ENCODE data around the gene LAPTM5.

DNA sequence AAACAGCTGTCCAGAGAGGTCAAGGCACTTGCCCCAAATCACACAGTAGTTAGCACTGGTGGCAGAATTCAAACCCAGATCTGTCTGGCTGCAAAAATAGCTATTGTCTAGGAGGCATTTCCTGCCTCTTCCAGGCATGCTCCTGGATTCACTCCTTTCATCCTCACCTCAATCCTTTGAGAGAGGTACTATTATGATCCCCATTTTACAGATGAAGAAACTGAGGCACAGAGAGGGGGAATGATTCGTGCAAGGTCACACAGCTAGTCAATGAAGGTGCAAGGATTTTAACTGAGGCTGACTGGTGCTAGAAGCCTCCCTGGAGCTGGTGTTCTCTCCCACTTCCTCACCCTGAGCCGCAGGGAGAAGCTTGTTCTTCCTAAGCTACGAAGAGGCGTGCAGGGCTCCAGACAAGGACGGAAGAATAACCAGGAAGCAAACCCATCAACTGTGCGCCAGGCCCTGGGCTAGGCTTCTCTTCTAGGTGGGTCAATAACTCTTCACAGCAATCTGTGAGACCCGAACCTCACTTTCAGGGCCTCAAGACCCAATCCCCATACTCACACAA is 631 bp upstream of the LAPTM5 start:
- TF ChIP-seq, protein P1, sequence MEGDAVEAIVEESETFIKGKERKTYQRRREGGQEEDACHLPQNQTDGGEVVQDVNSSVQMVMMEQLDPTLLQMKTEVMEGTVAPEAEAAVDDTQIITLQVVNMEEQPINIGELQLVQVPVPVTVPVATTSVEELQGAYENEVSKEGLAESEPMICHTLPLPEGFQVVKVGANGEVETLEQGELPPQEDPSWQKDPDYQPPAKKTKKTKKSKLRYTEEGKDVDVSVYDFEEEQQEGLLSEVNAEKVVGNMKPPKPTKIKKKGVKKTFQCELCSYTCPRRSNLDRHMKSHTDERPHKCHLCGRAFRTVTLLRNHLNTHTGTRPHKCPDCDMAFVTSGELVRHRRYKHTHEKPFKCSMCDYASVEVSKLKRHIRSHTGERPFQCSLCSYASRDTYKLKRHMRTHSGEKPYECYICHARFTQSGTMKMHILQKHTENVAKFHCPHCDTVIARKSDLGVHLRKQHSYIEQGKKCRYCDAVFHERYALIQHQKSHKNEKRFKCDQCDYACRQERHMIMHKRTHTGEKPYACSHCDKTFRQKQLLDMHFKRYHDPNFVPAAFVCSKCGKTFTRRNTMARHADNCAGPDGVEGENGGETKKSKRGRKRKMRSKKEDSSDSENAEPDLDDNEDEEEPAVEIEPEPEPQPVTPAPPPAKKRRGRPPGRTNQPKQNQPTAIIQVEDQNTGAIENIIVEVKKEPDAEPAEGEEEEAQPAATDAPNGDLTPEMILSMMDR (IDR thresholded peaks at IDR 0.05 in 2 of 3, conservative IDR thresholded peaks at IDR 0.05 in 1 of 3; ENCODE audit: borderline replicate concordance in 1 of 3, insufficient read depth in 1 of 3, low read depth in 2 of 3, low read length in 2 of 3), result no peak
- no peak for TF ChIP-seq CEBPB (IDR thresholded peaks at IDR 0.05; ENCODE audit: low read depth)
- TF ChIP-seq, protein P2, sequence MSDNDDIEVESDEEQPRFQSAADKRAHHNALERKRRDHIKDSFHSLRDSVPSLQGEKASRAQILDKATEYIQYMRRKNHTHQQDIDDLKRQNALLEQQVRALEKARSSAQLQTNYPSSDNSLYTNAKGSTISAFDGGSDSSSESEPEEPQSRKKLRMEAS (IDR thresholded peaks at IDR 0.05), result no peak
- TF ChIP-seq POLR2AphosphoS5 (IDR thresholded peaks at IDR 0.05; ENCODE audit: low read depth, low read length), result no peak
- TF ChIP-seq POLR2A (IDR thresholded peaks at IDR 0.05; ENCODE audit: borderline replicate concordance, extremely low read depth, insufficient read depth, insufficient read length), result no peak
- TF ChIP-seq JUND (IDR thresholded peaks at IDR 0.05), result no peak
- no peak for TF ChIP-seq EZH2phosphoT487 (IDR thresholded peaks at IDR 0.05; ENCODE audit: borderline replicate concordance)
- TF ChIP-seq RAD21 (IDR thresholded peaks at IDR 0.05; ENCODE audit: low read depth), result no peak
- no peak for TF ChIP-seq EZH2 (IDR thresholded peaks at IDR 0.05)
- no peak for TF ChIP-seq CBX3 (IDR thresholded peaks at IDR 0.05; ENCODE audit: low read depth)
- no peak for TF ChIP-seq ZNF274 (IDR thresholded peaks at IDR 0.05; ENCODE audit: low read depth, low read length)
- TF ChIP-seq, protein P3, sequence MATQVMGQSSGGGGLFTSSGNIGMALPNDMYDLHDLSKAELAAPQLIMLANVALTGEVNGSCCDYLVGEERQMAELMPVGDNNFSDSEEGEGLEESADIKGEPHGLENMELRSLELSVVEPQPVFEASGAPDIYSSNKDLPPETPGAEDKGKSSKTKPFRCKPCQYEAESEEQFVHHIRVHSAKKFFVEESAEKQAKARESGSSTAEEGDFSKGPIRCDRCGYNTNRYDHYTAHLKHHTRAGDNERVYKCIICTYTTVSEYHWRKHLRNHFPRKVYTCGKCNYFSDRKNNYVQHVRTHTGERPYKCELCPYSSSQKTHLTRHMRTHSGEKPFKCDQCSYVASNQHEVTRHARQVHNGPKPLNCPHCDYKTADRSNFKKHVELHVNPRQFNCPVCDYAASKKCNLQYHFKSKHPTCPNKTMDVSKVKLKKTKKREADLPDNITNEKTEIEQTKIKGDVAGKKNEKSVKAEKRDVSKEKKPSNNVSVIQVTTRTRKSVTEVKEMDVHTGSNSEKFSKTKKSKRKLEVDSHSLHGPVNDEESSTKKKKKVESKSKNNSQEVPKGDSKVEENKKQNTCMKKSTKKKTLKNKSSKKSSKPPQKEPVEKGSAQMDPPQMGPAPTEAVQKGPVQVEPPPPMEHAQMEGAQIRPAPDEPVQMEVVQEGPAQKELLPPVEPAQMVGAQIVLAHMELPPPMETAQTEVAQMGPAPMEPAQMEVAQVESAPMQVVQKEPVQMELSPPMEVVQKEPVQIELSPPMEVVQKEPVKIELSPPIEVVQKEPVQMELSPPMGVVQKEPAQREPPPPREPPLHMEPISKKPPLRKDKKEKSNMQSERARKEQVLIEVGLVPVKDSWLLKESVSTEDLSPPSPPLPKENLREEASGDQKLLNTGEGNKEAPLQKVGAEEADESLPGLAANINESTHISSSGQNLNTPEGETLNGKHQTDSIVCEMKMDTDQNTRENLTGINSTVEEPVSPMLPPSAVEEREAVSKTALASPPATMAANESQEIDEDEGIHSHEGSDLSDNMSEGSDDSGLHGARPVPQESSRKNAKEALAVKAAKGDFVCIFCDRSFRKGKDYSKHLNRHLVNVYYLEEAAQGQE (IDR thresholded peaks at IDR 0.05; ENCODE audit: low read depth), result no peak
- TF ChIP-seq YY1 (IDR thresholded peaks at IDR 0.05; ENCODE audit: extremely low read depth, insufficient replicate concordance, low read depth, low read length), result no peak
- TF ChIP-seq, protein P4, sequence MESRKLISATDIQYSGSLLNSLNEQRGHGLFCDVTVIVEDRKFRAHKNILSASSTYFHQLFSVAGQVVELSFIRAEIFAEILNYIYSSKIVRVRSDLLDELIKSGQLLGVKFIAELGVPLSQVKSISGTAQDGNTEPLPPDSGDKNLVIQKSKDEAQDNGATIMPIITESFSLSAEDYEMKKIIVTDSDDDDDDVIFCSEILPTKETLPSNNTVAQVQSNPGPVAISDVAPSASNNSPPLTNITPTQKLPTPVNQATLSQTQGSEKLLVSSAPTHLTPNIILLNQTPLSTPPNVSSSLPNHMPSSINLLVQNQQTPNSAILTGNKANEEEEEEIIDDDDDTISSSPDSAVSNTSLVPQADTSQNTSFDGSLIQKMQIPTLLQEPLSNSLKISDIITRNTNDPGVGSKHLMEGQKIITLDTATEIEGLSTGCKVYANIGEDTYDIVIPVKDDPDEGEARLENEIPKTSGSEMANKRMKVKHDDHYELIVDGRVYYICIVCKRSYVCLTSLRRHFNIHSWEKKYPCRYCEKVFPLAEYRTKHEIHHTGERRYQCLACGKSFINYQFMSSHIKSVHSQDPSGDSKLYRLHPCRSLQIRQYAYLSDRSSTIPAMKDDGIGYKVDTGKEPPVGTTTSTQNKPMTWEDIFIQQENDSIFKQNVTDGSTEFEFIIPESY (IDR thresholded peaks at IDR 0.05; ENCODE audit: extremely low read depth, insufficient replicate concordance, low read length), result no peak

Measured in HCT116 (cell line).